Measurements from ENCODE around the gene AHNAK.
"Not testable (repeated sequence)": the region's sequence is repeated elsewhere in the genome, so short reads cannot be mapped to it uniquely, and the experiment has no call there.

AHNAK gene

DNA sequence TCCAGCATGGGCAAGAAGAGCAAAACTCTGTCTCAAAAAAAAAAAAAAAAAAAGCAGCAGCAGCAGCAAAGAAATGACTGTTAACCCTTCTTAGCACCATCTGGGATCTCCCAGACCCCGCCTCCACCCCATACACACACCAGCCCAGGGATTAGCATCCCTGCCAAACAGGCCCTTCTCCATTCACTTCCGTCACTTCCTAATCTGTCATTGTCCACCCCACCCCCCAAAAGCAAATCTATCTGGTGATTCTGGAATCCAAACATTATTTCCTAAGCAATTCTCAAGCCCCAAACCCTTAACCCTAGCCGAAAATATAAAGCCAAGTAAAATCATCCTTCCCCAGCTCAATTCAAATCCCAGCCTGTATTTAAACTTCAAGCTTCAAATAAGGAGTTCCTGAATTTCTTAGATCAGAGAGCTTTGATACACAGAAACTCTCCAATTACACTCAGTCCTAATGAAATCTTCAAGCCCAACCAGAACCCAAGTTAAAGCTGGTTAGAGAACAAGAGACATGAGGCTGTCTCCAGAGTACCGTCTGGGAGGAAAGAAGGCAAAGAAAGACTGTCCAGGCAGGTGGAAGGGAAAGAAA, 6.0 kb upstream of the AHNAK start:
- DNase-seq: no peak

DNA sequence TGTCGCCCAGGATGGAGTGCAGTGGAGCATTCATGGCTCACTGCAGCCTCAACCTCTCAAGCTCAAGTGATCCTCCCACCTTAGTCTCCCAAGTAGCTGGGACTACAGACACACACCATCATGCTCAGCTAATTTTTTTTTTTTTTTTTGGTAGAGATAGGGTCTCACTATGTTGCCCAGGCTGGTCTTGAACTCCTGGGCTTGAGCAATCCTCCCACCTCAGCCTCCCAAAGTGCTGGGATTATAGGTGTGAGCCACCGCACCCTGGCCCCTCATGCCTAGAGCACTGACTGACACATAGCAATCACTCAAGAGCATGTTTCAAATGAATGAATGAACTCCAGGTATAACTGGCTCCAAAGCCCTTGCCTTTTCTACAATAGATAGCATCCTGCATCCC, 3.9 kb upstream of the AHNAK start:
- DNase-seq: not testable (repeated sequence)

DNA sequence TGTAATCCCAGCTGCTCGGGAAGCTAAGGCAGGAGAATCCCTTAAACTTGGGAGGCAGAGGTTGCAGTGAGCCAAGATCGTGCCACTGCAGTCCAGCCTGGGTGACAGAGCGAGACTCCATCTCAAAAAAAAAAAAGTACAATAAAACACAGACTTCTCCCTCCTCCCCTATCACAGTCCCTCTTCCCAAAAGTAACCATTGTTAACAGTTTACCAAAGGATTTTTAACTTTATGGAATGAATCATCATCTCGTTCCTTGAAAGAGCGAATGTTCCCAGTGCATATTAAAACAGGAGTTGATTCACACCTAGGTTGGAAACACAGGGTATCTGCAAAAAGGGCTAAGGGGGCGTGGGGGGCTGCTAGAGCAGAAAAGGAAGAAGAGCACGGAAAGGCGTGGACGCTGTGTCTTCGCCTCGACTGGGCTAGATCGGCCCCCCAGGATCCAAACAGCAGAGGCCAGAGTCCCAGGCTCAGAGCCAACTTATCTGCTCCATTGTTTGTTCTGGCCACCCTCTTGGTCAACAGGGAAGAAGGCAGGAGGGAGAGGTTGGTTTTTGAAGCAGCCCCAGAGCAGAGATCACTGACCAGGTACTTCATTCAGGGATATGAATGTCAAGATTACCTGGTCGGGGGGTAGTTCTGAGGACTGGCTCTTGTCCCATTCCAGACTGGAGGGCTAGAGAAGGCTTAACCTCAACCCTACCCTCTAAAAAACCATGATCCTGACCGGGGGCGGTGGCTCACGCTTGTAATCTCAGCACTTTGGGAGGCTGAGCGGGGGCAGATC, 2.1 kb upstream of the AHNAK start:
- no peak for DNase-seq

DNA sequence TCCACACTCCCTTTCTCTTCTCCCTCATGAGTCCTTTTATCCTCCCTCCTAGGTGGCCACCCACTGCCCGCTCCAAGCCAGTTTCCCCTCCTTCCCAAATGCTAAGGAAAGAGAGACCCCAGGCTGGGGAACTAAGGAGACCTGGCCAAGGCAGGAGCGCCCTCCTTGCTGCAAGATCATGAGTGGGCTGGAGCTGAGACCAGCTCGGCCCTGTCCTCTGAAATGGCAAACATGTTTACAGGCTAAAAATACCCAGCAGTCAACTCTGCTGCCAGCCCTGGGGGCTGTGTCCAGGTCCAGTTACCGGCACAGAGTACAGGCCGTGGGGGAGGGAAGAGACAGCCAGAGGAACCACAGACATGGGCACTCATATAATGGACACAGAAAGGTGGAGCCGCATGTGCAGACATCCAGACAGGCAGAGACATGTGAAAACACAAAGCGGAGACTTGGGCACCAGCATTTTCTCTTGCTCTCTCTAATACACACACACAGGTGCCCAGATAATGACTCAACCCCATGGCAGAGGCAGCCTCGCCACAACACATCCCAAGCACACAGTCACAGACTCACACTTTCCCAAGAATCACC, 1.2 kb upstream of the AHNAK start:
- no peak for DNase-seq

DNA sequence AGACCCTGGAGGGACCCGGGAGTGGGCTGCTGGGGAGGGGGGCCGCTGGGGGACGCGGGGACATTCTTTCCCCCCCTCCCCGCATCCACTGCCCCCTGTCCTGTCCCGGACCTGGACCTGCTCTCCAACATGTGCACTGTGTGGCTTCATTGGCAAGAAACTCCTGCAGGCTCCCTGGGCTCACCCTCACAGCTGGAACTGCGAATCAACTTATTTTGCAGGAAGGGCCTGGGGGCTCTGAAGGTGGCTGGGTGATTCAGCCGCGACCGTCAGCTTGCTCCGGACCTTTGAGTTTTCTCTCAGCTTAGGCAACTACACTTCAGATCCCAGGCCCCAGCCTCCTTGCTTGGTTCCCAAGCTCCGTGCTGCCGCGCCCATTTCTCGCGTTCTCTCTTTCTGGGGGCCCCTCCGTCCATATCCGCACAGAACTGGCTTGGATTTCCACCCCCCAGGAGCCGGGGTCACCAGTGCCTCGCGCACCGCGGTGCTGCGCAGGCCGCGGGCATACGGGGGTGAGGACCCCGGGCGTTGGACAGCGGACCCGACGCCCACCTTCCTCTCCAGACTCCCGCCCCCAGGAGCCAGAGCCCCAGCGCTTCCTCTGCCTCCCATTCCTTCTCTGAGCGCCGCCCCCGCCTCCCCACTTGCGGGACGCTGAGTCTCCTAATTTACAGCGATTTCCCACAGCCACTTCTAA, 471 bp upstream of the AHNAK start:
- DNase-seq: no peak

DNA sequence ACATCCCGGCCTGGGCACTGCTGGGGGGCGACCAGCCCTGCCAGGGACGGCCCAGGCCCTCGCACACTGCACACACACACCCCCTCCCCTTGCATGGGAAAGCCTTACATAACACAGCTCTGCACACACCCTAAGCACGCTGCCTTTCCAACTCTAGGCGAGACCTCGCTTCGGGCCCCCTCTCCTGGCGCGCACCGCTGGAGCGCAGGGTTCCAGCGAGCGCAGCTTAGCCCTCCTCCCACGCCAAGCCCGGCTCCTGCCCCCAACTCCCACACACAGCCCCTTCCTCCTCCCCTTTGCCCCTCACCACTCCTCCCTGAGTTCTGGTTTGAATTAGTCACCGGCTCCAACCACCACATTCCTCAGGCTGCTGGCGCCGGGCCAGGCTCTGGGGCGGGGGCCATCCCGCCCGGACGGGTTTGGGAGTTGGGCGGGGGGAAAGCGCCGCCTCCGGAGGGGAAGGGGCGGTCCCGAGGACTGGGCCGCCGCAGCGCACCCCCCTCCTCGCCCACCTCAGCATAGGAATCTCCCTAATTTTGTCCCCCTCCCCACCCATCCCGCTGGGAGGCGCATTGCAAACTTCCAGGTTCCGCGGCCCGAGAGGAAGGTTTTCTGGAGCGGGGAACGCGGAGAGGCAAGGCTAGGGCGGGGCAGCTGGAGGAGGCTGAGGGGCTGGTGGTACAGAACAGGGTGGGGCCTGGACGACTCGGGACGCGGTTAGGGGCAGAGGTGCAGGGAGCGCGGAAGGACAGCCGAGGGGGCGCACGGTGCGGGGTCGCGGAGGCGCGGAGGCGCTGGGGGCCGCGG, 966 bp downstream of the AHNAK start:
- DNase-seq: peak; percentile 62 to 68

DNA sequence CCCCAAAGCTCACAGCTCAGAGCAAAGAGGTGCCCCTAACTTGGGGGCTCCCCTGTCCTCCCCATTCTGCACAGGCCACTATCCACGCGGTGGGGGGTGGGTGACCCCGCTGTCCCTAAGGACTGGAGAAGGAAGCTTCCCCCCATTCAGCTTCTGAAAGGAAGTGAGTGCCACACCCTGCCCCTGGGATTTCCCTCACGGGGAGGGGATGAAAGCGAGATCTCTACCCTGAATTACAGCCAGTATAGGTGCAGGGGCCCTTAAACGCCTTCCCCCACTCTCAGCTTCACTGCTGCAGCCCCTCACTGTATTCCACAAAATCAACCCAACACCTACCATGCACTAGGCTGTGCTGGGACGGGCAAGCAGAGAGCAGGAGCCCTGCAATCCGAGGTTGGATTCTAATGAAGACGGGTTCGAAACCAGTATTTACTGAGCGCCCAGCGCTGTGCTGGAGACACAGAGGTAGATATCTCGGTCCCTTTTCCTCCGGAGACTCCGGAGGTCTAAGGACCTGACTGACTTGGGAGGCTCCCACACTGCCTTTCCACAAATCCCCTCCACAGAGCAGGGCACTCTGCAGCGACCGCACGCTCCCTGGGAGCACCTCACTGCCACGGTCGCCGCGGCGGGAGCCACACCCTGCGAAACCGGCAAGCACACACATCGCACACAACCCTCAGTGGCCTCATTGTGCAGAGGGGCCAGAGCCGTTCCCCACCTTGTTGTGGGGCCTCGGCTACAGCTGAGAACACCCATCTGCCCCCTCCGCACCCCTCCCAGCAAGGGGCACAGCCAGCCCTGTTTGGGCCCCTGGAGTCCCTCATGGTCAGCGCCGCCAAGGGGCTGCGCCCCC, 1.8 kb downstream of the AHNAK start:
- no peak for DNase-seq

DNA sequence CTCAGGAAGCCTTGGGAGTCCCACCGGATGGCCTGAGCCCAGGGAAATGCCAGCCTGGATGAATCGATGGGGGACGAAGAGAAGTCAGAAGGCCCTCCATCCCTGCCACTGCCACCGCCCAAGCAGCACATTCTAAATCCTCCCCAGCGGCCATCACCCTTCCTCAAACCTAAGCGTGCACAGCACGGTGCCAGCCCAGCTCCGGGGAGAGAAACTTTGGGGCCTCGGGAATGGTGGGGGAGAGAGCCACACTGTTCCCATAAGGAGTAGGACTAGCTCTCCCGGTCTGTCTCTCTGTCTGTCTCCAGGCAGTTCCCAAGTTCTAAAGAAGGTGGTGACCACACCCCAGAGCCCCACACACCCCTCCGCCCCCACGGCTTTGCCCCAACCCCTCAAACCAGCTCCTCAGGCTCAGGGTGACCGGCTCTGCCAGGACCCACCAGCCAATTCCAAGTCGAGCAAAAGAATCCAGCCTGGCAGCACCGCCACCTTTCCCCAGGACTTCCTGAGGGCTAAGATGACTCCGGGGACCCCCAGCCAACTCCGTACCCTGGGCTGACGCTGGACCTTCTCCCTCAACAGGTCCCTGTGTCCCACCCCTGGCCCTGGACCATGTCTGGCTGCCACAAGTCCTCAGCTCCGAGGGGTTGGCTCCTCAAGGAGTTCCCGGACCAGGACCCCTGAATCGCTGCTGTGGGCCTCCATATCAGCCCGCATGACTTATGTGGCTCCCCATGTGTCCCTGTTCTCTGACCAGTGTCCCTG, 2.7 kb downstream of the AHNAK start:
- DNase-seq: no peak

DNA sequence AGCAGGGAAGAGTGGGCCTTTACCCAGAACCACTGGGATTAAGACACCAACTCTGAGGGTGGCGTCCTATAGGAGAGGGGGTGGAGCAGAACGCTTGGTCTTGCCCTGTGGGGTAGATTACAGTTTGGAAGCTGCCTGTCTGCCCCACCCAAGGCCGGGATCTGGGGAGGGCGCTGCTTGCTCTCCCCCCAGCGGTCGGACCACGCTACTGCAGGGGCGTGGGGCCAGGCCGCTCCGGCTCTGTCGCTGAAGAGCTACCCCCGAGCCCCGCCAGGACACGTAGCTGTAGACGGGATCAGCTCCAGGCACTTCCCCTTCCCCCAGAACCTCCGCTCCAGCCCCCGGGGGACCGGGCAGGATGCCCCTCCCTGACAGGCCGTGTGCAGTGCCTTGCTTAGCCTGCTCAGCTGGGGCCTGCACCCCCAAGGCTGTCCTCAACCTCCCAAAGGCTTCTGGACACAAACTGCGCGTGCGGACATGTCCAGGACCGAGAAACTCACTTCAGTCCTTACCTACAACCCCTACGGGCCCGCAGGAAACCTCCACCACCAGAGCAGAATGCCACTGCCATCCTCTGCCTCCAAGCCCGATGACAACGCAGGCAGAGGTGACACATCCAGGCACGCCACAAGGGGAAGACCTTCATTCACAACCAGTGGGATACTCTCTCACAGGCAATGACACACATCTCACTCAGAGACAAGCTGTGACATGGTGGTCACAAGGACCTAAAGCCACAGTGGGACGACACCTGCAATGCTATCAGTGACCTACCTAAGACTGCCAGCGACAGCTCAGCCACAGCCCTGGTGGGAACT, 3.6 kb downstream of the AHNAK start:
- peak; percentile 60 to 64 for DNase-seq

DNA sequence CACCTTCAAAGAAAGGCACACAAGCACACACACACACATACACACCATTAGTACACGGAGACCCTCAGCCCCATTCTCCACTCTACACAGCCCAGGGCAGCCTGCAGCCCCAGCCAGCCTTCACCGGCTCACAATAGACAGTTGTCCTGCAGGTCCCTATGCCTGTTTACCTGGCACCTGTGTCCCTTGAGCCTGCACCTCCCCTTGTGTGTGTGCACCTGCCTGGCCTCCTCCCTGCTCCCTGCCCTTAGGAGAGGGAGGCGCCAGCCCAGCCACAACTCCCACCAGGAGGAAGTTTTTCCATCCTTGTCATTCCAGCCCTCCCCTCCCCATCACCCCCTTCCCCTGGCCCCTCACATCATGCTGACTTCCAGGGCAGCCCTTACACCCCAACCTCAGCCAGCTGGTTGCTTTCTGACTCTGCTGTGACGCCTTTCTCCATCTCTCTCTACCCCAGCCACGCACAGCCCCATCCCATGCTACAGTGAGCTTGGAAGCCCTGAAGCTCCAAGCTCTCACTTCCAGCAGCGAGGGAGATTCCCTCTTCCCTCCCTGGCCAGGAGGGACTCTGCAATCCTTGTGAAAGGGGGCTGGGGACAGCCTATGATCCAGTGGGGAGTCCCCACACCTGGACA, 4.4 kb downstream of the AHNAK start:
- DNase-seq: no peak

DNA sequence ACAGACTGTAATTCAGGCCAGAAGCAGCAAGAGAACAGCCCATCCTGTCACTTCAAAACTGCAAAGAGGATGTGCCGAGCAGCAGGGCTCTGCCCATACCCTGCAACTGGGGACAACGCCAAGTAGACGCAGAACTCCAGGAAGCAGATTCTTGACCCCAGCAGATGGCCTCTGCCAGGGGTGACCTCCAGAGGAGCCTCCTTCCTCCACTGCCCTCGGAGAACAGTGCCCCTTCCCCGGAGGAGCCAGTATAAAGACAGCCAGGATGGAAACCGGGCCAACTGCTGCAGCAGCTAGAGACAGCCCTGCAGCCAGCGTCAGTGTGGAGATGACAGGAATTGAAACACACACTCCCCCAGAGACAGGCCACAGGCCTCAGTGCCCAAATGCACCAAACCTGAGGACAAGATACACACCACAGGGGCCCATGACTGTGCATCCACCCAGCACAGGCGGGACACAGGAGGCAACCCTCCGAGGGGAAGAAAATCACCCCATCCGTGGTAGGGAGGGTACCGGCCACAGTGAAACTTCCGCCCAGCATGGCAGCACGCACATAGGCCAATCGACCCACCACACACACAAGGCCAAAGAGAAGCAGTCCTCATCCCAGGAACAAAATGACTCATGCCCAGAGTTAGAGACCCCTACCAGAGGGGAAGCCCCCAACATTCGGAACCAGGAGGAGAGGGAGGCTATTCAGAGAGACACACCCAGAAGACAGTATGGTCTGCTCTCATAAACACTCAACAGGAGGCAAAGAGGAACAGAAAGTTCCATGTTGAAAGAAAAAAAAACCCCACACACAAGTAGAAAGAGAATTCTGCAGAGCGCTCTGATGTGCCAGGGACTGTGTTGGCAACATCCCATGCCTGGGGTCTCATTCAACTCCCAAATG, 5.6 kb downstream of the AHNAK start:
- DNase-seq: no peak

DNA sequence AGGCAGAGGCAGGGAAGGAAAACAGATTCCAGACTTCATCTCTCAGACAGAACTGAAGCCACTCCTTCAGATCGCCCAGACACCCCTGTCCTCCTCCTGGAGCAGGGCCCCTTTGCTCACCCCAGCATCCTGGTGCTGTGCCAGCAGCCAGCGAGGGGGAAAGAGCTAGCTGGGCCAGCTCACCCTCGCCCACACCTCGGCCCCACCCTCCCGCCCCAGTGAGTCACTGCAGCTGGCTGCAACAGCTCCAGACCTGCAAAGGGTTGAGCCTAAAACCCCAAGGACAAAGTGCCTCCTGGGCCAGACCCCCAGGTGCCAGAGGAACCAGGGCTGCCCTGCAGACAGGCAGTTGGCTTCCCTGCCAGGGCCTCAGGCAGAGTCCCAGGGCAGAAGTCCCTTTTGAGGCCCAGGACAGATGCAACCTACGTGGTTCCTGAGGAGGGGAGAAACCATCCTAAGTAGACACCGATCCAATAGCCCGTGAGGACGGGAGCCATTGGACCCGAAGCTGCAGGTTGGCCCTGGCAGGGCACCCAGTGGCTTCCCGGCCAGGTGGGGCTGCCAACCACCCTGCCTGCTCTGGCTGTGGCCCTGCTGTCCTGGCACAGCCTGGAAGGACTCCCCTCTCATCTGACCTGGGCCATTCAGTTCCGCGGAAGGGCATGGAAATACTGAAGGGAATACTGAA, 7.2 kb downstream of the AHNAK start:
- DNase-seq: peak; percentile 34 to 53

DNA sequence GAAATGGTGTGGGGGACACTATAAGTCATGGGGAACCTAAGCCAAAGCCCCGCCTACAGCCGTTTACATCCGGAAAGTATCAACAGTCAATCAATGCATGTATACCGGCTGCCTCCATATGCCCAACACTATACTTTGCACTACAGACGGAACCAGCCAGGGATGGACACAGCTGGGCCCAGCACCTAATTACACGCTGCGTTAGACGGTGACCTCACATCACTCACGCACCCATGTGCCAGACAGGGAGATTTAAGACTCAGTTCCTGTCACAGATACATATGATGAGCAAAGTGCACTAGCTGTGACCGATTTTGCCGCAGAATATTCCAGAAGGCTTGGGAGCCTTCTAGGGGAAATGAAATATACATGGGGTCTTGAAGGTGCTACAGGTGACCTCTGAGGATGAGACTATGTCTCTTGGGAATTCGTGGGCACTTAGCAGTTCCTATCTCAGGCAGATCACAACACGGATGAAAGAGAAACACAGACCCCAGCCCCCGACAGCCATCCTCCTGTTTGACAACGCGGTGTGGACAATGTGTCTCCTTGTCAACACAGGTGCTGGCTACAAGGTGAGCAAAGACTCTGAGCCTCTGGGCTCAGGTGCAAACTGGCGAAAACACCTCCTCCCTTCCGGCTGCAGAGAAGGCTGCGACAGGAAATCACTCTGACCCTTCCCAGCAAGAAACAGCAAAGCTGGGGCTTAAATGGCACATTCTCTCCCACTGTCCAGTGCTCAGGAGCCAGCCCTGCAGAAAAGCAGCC, 8.0 kb downstream of the AHNAK start:
- no peak for DNase-seq

DNA sequence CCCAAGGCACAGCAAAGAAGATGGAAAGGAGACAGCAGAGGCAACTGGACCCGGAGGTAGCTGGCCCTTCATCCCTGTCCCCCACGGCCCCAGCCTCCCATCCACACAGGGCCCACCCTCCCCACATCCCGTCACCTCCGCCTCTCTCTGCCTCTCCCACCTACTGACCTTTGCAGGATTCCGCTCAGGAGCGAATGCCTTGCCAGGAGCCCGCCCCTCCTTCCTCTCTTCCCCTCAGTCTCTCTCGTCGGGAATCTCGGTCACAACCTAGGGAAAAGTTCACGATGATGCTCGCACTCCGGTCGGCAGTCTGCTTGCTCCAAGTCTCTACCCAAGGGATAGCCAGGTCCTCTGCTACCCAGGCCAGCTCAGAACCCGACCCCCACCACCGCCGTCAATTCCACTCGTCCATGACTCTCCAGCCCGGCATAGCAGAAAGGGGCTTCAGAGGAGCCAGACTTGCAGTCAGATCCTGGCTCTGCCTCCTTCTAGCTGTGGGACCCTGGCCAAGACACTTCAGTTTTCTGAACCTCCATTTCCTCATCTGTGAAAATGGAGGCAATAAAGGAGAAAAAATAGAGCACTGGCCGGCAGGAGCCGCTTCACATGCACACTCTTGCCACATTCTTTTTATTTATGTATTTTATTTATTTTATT, 10.2 kb downstream of the AHNAK start:
- no peak for DNase-seq

DNA sequence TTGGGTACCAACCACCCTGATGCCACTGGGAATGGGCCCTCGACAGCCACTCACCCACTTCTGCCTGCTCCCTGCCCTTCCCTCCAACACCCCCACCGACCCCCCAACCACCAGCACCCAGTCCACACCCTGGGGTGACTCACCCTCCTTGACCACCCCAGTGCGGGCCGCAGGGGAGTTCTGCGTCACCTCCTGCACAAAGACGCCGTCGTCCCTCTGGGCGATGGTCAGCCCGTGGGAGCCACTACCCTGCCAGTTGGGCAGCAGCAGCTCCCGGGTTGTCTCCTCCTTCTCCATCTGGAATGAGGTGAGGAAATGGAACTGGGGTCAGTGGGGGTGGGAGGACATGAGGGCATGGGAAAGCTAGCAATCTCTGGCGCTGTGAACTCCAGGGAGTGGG, 10.8 kb downstream of the AHNAK start:
- DNase-seq: no peak

DNA sequence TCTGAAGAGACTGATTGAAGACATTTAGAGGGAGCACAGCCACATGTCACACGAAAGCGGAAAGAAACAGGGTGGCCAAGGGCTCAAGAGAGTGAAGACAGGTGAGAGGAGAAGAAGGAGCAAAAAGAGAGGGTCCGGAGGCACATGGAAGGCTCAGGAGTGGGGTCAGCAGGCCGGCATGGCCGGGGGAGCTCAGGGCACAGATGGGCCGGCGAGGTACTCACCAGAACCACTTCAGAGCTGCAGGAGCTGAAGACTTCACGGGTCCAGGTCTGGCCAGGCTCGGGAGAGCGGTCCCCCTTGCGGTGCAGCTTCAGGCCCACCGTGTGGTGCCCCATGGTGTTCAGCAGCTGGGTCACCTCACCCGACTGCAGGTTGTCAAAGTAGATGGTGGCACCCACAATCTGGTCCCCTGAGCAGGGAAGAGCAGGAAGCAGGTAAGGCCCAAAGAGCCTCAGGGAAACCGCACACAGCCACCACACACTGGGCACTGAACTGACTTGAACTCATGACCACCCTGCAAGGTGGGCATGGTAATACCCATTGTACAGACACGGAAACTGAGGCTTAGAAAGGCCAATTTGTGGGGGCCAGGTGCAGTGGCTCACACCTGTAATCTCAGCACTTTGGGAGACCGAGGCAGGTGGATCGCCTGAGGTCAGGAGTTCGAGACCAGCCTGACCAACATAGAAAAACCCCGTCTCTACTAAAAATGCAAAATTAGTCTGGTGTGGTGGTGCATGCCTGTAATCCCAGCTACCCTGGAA, 11.6 kb downstream of the AHNAK start:
- no peak for DNase-seq

Measured in activated CD4-positive, alpha-beta T cell treated with anti-CD3 and anti-CD28 coated beads, Interleukin-2, amount 50 U/mL, for 4 hours (primary cell).